ENCODE measurements around the gene TTC38.

The TTC38 gene

DNA sequence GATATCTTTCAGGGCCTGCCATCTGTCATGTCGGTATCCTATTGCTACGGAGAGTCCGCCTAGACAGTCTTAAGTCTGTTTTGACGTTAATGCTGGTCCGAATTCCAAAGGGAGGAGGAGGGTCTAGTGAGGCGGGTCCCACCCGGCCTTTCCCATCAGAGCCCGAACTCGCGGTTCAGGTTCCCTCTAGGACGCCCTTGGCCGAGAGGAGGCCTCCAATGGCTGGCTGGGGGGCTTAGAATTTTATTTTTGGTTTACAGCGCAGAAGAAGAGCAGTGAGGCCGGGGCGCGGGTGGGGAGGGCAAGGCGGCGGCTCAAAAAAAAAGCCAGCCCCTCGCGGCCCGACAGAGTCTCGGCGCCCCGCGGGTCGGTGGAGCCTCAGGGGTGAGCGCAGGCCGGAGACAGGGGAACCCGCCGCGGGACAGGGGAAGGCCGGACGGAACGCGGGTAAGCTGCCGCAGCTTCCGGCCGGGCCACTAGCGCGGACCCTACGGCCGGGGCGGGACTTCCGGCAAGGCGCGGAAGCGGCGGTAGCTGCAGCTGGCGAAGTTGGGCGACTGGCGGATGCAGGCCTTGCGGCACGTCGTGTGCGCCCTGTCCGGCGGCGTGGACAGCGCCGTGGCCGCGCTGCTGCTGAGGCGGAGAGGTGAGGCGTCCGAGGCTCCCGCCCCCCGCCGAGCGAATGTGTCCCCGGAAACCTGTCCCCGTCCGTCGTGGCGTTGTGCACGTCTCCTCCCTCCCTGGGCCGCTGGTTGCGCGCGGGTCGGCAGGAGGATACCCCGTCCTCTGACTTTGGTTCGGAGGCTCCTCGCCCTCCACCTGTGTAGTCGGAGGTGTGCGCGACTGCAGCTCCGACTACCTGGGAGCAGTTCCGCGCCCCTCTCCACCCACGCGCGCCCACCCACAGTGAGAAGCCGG lies 67.7 kb downstream of the TTC38 start, which contains the start of gene TRMU:
TRMU (plus strand) TSS at position 514 of the 918 bp plus-strand sequence; CDS start at position 565, 51 bp downstream.
- no peaks in the 10 kb centered on the region for H3K9me3 Mint-ChIP-seq
- H3K4me3 Mint-ChIP-seq: peak within 1 kb of the TSS; percentile 93 to 98 (median 94)
- H3K36me3 Mint-ChIP-seq (ENCODE audit: low read depth): peaks cover 30% of the 10 kb centered on the region
- peaks cover 21% of the 10 kb centered on the region for H3K4me1 Mint-ChIP-seq
- TF ChIP-seq, protein P1, sequence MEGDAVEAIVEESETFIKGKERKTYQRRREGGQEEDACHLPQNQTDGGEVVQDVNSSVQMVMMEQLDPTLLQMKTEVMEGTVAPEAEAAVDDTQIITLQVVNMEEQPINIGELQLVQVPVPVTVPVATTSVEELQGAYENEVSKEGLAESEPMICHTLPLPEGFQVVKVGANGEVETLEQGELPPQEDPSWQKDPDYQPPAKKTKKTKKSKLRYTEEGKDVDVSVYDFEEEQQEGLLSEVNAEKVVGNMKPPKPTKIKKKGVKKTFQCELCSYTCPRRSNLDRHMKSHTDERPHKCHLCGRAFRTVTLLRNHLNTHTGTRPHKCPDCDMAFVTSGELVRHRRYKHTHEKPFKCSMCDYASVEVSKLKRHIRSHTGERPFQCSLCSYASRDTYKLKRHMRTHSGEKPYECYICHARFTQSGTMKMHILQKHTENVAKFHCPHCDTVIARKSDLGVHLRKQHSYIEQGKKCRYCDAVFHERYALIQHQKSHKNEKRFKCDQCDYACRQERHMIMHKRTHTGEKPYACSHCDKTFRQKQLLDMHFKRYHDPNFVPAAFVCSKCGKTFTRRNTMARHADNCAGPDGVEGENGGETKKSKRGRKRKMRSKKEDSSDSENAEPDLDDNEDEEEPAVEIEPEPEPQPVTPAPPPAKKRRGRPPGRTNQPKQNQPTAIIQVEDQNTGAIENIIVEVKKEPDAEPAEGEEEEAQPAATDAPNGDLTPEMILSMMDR (IDR thresholded peaks at IDR 0.05; ENCODE audit: unreplicated experiment in 3 of 3): no peak
- H3K27me3 Mint-ChIP-seq (ENCODE audit: low read depth): no peaks in the 10 kb centered on the region
- H3K27ac Mint-ChIP-seq: peak within 1 kb of the TSS; percentile 95 to 98 (median 98)

DNA sequence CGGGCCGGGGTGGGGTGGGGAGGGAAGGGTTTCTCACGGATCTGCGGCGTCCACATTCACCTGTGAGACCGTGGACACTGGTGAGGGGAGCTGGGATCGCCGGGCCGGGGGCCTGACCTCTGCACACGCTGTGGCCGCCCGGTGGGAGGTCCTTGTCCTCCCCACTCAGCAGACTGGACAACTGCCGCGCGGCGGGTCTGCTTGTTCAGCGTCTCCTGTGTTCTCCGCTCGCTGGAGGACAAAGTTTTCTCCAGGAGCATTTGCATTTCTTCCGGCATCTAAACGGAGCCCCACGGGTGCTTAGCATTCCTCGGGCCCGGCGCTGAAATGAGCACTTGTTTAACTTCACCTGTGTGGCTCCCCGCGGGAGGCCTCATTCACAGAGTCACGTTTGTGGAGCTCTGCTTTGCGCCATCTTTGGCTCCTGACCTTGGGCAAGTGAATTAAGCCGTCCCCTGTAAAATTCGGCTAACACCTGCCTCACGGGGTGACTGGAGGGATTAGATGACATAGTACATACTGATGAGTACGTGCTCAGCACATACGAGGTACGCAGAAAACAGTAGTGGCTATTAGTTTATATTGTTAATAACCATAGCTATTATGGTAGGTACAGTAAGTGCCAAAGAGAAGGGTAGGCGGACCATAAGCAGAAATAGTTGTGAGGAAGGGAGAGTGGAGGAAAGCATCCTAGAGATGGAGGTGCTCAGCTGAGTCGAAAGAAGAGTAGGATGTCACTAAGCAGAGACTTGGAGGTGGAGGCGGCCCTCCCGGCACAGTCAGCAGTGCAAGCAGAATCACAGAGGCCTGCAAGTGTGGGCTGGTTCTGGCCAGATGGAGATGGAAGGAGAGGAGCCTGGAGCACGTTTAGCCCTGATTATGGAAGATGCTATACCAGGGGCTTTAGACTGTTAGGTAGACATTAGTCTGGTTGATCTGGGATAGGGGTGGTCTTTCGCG lies 68.6 kb downstream of the TTC38 start:
- H3K27me3 Mint-ChIP-seq (ENCODE audit: low read depth): no peaks in the 10 kb centered on the region
- peaks cover 36% of the 10 kb centered on the region for H3K36me3 Mint-ChIP-seq (ENCODE audit: low read depth)
- H3K4me1 Mint-ChIP-seq: peaks cover 21% of the 10 kb centered on the region
- TF ChIP-seq, protein P1 (IDR thresholded peaks at IDR 0.05; ENCODE audit: unreplicated experiment in 3 of 3): no peak
- H3K4me3 Mint-ChIP-seq: peak overlapping the region; percentile 93 to 98 (median 94)
- H3K27ac Mint-ChIP-seq: peak overlapping the region; percentile 60 to 98 (median 91)
- H3K9me3 Mint-ChIP-seq: no peaks in the 10 kb centered on the region

DNA sequence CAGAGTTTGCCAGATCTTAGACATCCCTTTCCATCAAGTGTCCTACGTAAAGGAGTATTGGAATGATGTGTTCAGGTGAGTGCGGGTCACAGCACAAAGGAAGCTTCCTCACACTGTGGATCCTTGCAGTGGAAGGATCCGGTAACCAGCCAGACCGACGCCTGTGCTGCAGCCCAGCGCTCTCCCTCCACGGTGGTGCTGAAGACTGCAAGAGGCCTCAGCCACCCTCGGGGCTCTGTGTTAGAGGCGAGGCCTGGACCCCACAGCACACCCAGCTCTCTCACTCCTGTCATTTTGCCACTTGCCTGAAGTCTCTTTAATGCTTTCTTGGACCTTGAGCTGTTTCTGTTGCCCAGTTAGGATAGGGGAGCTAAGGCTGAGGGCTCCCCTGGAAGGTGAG lies 70.1 kb downstream of the TTC38 start:
- H3K4me3 Mint-ChIP-seq: peak overlapping the region; percentile 52 to 98 (median 75)
- no peaks in the 10 kb centered on the region for H3K9me3 Mint-ChIP-seq
- no peak overlapping the region for H3K27ac Mint-ChIP-seq
- no peaks in the 10 kb centered on the region for H3K27me3 Mint-ChIP-seq (ENCODE audit: low read depth)
- H3K4me1 Mint-ChIP-seq: peaks cover 21% of the 10 kb centered on the region
- TF ChIP-seq, protein P1 (IDR thresholded peaks at IDR 0.05; ENCODE audit: unreplicated experiment in 3 of 3): no peak
- peaks cover 47% of the 10 kb centered on the region for H3K36me3 Mint-ChIP-seq (ENCODE audit: low read depth)

DNA sequence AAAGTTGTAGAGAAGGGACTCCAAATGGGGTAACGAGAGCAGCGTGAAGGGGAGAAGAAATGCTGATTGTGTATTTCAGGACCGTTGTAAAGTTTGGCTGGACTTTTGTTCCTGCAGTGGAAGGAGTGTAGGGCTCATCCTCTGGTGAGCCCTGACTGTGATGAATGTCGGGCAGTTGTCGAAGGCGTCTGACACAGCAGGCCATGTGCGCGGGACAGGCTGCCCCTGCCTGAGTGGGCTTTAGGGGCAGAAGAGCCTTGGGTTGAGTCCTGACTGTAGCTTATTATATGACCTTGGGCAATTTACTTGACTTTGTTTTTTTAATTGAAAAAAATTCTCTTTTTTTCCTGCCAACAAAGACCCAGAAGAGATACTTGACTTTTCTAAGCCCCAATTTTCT lies 70.8 kb downstream of the TTC38 start:
- Mint-ChIP-seq H3K27ac (peak overlapping the region in 1 of 3 experiments; percentile 16), H3K4me1 (peaks cover 21% of the 10 kb centered on the region), H3K27me3 (ENCODE audit: low read depth) (no peaks in the 10 kb centered on the region), H3K36me3 (ENCODE audit: low read depth) (peaks cover 52% of the 10 kb centered on the region), H3K9me3 (no peaks in the 10 kb centered on the region), H3K4me3 (peak overlapping the region in 1 of 3 experiments; percentile 4)
- TF ChIP-seq, protein P1 (IDR thresholded peaks at IDR 0.05; ENCODE audit: unreplicated experiment in 3 of 3): no peak

DNA sequence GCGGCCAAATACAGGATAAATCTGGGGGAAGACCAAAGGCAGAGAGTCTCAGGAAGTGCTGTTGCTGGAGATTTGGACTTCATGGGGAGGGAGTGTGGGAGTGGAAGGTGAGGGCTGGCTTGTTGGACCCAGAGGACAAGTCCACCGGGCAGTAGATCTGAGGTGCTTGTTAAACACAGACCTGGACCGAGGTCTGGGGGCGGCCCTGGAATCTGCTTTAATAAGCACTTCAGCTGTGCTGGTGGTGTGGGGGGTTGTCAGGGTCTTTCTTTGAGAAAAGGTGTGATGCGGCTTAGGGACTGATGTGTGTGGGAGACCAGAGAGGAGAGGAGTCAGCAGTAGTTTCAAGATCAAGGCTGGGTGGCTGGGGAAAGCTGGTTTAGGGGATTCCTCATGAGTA lies 72.1 kb downstream of the TTC38 start:
- TF ChIP-seq, protein P1 (IDR thresholded peaks at IDR 0.05; ENCODE audit: unreplicated experiment in 3 of 3): no peak
- H3K36me3 Mint-ChIP-seq (ENCODE audit: low read depth): peaks cover 59% of the 10 kb centered on the region
- no peaks in the 10 kb centered on the region for H3K27me3 Mint-ChIP-seq (ENCODE audit: low read depth)
- H3K9me3 Mint-ChIP-seq: no peaks in the 10 kb centered on the region
- H3K4me3 Mint-ChIP-seq: no peak overlapping the region
- H3K4me1 Mint-ChIP-seq: peaks cover 20% of the 10 kb centered on the region
- peak overlapping the region in 1 of 3 experiments; percentile 44 for H3K27ac Mint-ChIP-seq
